HCT116 (cell line): Measurements from ENCODE around the gene TMEM117. TPM values are rescaled to one million over a fixed set of nuclear protein-coding genes. Genes with fewer than 3 reads are reported as not detected.

Source experiments
- ATAC-seq: fragments of 200-7000 bp; cut with Tn5 transposase; 2 replicates; pipeline ENCODE4 v1.9.1; 2020; ENCODE audit warnings: mild to moderate bottlenecking, moderate library complexity
- BruUV-seq: library from RNA; stranded (reverse); fragments of 400-500 nt; replicated peaks from 2 replicates; lab custom pipeline; 2021; lab: Mats Ljungman, UMichigan
- CTCF ChIA-PET: fragments of 300-600 bp; sonication (Branson Sonifier 250); formaldehyde crosslinking; loops from one replicate; lab custom pipeline; 2021; ENCODE audit warnings: antibody characterized with exemption; lab: Charles Lee
- POLR2A ChIA-PET: fragments of 300-600, 350-600 bp; sonication (Branson Sonifier 250); formaldehyde crosslinking; loops from one replicate; lab custom pipeline; 2021; ENCODE audit warnings: antibody characterized with exemption; lab: Charles Lee
- RAD21 ChIA-PET, 2 experiments: fragments of 300-600 bp; sonication (Branson Sonifier 250); formaldehyde crosslinking; loops; one replicate each; lab custom pipeline; 2023; ENCODE audit warnings: low total read pairs in 2 of 2; ENCODE audit not compliant: uncharacterized antibody in 2 of 2, unreplicated experiment in 2 of 2, low non-redundant PET in 1 of 2; lab: Charles Lee
- DNase-seq: peaks from one replicate; pipeline ENCODE4 v3.0.0-alpha.2; 2010; ENCODE audit warnings: low read depth, low spot score
- H2AFZ ChIP-seq: fragments of 200-600 bp; shearing (Covaris generic), sonication (generic); 2 replicates; pipeline ENCODE4 v1.6.1; 2017; ENCODE audit warnings: low read depth, mixed run types, mixed read lengths, antibody characterized with exemption, low read length; ENCODE audit not compliant: poor library complexity, severe bottlenecking
- H3K27ac ChIP-seq: 2 replicates; pipeline ENCODE4 v1.5.1; 2012; ENCODE audit warnings: low read depth, low read length
- H3K27me3 ChIP-seq: fragments of 200-600 bp; sonication (generic); 2 replicates; pipeline ENCODE4 v1.6.1; 2016; ENCODE audit warnings: mixed run types, low read length, mixed read lengths; ENCODE audit not compliant: insufficient read depth
- H3K36me3 ChIP-seq, 2 experiments: fragments of 200-500 bp in 1 of 2; fragments of 200-600 bp in 1 of 2; sonication (Bioruptor generic) in 1 of 2; sonication (generic) in 1 of 2; 2 replicates each; pipeline versions ENCODE4 v1.5.1 to v1.6.1; 2014 to 2016; ENCODE audit warnings: low read length in 2 of 2, inconsistent platforms in 1 of 2, mixed read lengths in 1 of 2, mixed run types in 1 of 2; ENCODE audit not compliant: insufficient read depth in 2 of 2, control insufficient read depth in 1 of 2
- H3K4me1 ChIP-seq, 2 experiments: fragments of 200-600 bp in 1 of 2; sonication (generic) in 1 of 2; 2 replicates each; pipeline versions ENCODE4 v1.5.1 to v1.6.1; 2012 to 2017; ENCODE audit warnings: low read length in 2 of 2, inconsistent platforms in 1 of 2, mild to moderate bottlenecking in 1 of 2, mixed read lengths in 1 of 2, mixed run types in 1 of 2, moderate library complexity in 1 of 2; ENCODE audit not compliant: insufficient read depth in 2 of 2, control insufficient read depth in 1 of 2
- H3K4me2 ChIP-seq: fragments of 200-600 bp; sonication (generic); 2 replicates; pipeline ENCODE4 v1.6.1; 2017; ENCODE audit warnings: mixed run types, low read length, mixed read lengths
- H3K4me3 ChIP-seq, 2 experiments: fragments of 200-600 bp in 1 of 2; sonication (generic) in 1 of 2; replicated peaks in 1 of 2; 2 replicates each; pipeline ENCODE4 v1.5.1; 2011 to 2016; ENCODE audit warnings: low read length in 2 of 2, control low read depth in 1 of 2, low read depth in 1 of 2, mild to moderate bottlenecking in 1 of 2, mixed read lengths in 1 of 2, mixed run types in 1 of 2
- H3K79me2 ChIP-seq: fragments of 200-600 bp; sonication (generic); 2 replicates; pipeline ENCODE4 v1.6.1; 2017; ENCODE audit warnings: mild to moderate bottlenecking, mixed run types, low read length, moderate library complexity, mixed read lengths; ENCODE audit not compliant: insufficient read depth
- H3K9ac ChIP-seq: fragments of 200-600 bp; sonication (generic); 2 replicates; pipeline ENCODE4 v1.6.1; 2016; ENCODE audit warnings: low read length, mixed read lengths
- H3K9me2 ChIP-seq: fragments of 200-600 bp; sonication (generic), shearing (Covaris generic); 2 replicates; pipeline ENCODE4 v1.6.1; 2017; ENCODE audit warnings: mixed run types, mild to moderate bottlenecking, moderate library complexity; ENCODE audit not compliant: insufficient read depth
- H3K9me3 ChIP-seq, 2 experiments: fragments of 200-500 bp in 1 of 2; fragments of 200-600 bp in 1 of 2; sonication (Bioruptor generic) in 1 of 2; sonication (generic) in 1 of 2; 2 replicates each; pipeline ENCODE4 v1.6.1; 2014 to 2017; ENCODE audit warnings: low read length in 2 of 2, mixed read lengths in 2 of 2, inconsistent platforms in 1 of 2, low read depth in 1 of 2, mild to moderate bottlenecking in 1 of 2, mixed run types in 1 of 2, moderate library complexity in 1 of 2; ENCODE audit not compliant: control insufficient read depth in 1 of 2, insufficient read depth in 1 of 2
- H4K20me1 ChIP-seq: fragments of 200-600 bp; sonication (generic), shearing (Covaris generic); 2 replicates; pipeline ENCODE4 v1.6.1; 2017; ENCODE audit warnings: mixed run types, mild to moderate bottlenecking, moderate library complexity; ENCODE audit not compliant: insufficient read depth
- ATF3 ChIP-seq: IDR thresholded peaks from 2 replicates; pipeline ENCODE4 v1.6.1; 2012
- CEBPB ChIP-seq: IDR thresholded peaks from 2 replicates; pipeline ENCODE4 v1.6.1; 2012; ENCODE audit warnings: low read depth
- EGR1 ChIP-seq: IDR thresholded peaks from 2 replicates; pipeline ENCODE4 v1.6.1; 2012; ENCODE audit warnings: low read depth
- JUND ChIP-seq: IDR thresholded peaks from 2 replicates; pipeline ENCODE4 v1.6.1; 2012
- REST ChIP-seq: IDR thresholded peaks from 2 replicates; pipeline ENCODE4 v1.6.1; 2012; ENCODE audit warnings: low read depth
- SIN3A ChIP-seq: IDR thresholded peaks from 2 replicates; pipeline ENCODE4 v1.6.1; 2012; ENCODE audit warnings: low read depth
- SP1 ChIP-seq: IDR thresholded peaks from 2 replicates; pipeline ENCODE4 v1.6.1; 2012; ENCODE audit warnings: low read depth
- SRF ChIP-seq: IDR thresholded peaks from 2 replicates; pipeline ENCODE4 v1.6.1; 2012; ENCODE audit warnings: low read depth
- YY1 ChIP-seq: IDR thresholded peaks from 2 replicates; pipeline ENCODE4 v1.6.1; 2011; ENCODE audit warnings: low read length, low read depth, moderate library complexity, mild to moderate bottlenecking; ENCODE audit not compliant: insufficient replicate concordance; ENCODE audit errors: extremely low read depth
- ZBTB33 ChIP-seq: IDR thresholded peaks from 2 replicates; pipeline ENCODE4 v1.6.1; 2011; ENCODE audit warnings: mild to moderate bottlenecking, low read length, moderate library complexity; ENCODE audit not compliant: insufficient replicate concordance; ENCODE audit errors: extremely low read depth
- ZNF274 ChIP-seq: fragments of 200-500 bp; sonication (Bioruptor generic); IDR thresholded peaks from 2 replicates; pipeline ENCODE4 v1.6.1; 2014; ENCODE audit warnings: mild to moderate bottlenecking, low read depth, low read length, inconsistent platforms
- intact Hi-C: fragments of 100-400 bp; cut with micrococcal nuclease; formaldehyde crosslinking; loops from 2 replicates; pipeline ENCODE4 v1.10.0; 2022
- total RNA-seq: library from RNA; stranded (reverse); gene quantifications from one replicate; pipeline ENCODE4 v1.2.1, GENCODE V29; 2021; ENCODE audit not compliant: unreplicated experiment

The TMEM117 gene
- total RNA-seq, 1 experiment from 2014 or later: 3.6 TPM

- DNase-seq (no peak), ATAC-seq (no peak)
- Histone ChIP-seq H3K9me3 (no peaks in the 10 kb centered on the region), H3K36me3 (no peaks in the 10 kb centered on the region), H4K20me1 (no peaks in the 10 kb centered on the region), H3K9me2 (no peaks in the 10 kb centered on the region), H3K4me2 (no peak overlapping the region), H3K4me1 (no peaks in the 10 kb centered on the region), H3K27me3 (no peaks in the 10 kb centered on the region), H3K27ac (no peak overlapping the region), H3K9ac (no peak overlapping the region), H3K4me3 (no peak overlapping the region), H3K79me2 (no peaks in the 10 kb centered on the region), H2AFZ (no peak overlapping the region)
- RAD21 ChIA-PET: no interaction called here
- intact Hi-C loops: no loop called here
- no TSS peak for BruUV-seq
- TF ChIP-seq ZBTB33 (no peak), SRF (no peak), JUND (no peak), EGR1 (no peak), ZNF274 (no peak)
- POLR2A ChIA-PET: no interaction called here
- CTCF ChIA-PET: no interaction called here
These were observed 521.6 kb downstream of the TMEM117 start for GRCh38 chr12:44357494-44357893.

GRCh38 chr12:44358636-44359035, 522.8 kb downstream of the TMEM117 start:
- H3K36me3 ChIP-seq: no peaks in the 10 kb centered on the region
- H3K4me3 ChIP-seq: no peak overlapping the region
- ChIA-PET POLR2A (no interaction called here), CTCF (no interaction called here), RAD21 (no interaction called here)
- H3K79me2 ChIP-seq: no peaks in the 10 kb centered on the region
- no TSS peak for BruUV-seq
- H3K27ac ChIP-seq: no peak overlapping the region
- no peak overlapping the region for H3K9ac ChIP-seq
- no peaks in the 10 kb centered on the region for H3K27me3 ChIP-seq
- H3K4me1 ChIP-seq: no peaks in the 10 kb centered on the region
- H3K9me3 ChIP-seq: no peaks in the 10 kb centered on the region
- DNase-seq (no peak), ATAC-seq (no peak)
- no peaks in the 10 kb centered on the region for H3K9me2 ChIP-seq
- no peak overlapping the region for H3K4me2 ChIP-seq
- no peaks in the 10 kb centered on the region for H4K20me1 ChIP-seq
- intact Hi-C loops: no loop called here
- H2AFZ ChIP-seq: no peak overlapping the region
- TF ChIP-seq SIN3A (no peak), CEBPB (no peak), YY1 (no peak), REST (no peak), SP1 (no peak), EGR1 (no peak), ATF3 (no peak)
